ENCODE results near the gene SHOC1. TPM values are rescaled to one million over a fixed set of nuclear protein-coding genes. Genes with fewer than 3 reads are reported as not detected.
A peak's percentile ranks its signal among the peaks of the same experiment; 100 is the strongest.
"Not testable (repeated sequence)": the region's sequence is repeated elsewhere in the genome, so short reads cannot be mapped to it uniquely, and the experiment has no call there.

SHOC1 gene
- total RNA-seq, 6 experiments from 2014 or later: not detected

DNA sequence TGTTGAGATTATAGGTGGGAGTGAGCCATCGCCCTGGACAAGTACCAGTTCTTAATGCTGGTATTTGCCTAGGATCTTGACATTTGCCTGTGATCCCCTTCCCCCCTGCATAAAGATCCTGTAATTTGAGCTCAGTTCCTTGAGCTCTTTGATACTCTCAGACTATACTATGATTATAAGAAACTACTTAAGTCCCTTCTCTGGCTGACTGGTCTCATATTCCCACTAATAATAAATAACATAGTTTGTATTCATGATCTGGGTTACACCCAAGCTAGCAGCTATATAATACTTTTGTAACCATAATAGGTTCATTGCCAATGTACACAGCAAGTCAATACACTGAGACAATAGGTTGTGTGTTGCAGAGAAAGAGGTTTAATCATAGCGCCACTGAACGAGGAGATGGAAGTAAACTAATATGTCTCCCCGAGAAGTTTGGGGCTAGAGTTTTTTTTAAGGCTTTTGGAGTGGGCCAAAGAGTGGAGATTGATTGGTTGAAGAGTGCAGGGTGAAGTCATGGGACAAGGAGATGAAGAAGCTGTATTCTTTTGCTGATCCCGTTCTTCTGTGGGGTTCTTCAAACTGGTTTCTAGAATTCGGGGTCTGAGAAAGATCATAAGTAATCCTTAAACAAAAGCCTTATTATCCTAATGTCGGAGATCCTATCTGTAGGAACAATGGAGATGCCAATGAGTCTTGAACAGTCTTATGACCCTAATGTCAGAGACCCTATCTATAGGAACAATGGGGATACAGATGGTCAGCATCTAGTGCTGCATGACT, 20.7 kb upstream of the SHOC1 start:
- H3K27ac Mint-ChIP-seq: no peak overlapping the region
- H3K36me3 Mint-ChIP-seq (ENCODE audit: low read depth): no peaks in the 10 kb centered on the region
- TF ChIP-seq, protein P1, sequence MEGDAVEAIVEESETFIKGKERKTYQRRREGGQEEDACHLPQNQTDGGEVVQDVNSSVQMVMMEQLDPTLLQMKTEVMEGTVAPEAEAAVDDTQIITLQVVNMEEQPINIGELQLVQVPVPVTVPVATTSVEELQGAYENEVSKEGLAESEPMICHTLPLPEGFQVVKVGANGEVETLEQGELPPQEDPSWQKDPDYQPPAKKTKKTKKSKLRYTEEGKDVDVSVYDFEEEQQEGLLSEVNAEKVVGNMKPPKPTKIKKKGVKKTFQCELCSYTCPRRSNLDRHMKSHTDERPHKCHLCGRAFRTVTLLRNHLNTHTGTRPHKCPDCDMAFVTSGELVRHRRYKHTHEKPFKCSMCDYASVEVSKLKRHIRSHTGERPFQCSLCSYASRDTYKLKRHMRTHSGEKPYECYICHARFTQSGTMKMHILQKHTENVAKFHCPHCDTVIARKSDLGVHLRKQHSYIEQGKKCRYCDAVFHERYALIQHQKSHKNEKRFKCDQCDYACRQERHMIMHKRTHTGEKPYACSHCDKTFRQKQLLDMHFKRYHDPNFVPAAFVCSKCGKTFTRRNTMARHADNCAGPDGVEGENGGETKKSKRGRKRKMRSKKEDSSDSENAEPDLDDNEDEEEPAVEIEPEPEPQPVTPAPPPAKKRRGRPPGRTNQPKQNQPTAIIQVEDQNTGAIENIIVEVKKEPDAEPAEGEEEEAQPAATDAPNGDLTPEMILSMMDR (IDR thresholded peaks at IDR 0.05): no peak
- no peak overlapping the region for H3K4me3 Mint-ChIP-seq
- no peak for DNase-seq
- H3K9me3 Mint-ChIP-seq: no peaks in the 10 kb centered on the region
- H3K27me3 Mint-ChIP-seq (ENCODE audit: insufficient read depth): peaks cover under 1% of the 10 kb centered on the region; the same call in 1 of the 2 replicates
- H3K4me1 Mint-ChIP-seq (ENCODE audit: low read depth): no peaks in the 10 kb centered on the region

DNA sequence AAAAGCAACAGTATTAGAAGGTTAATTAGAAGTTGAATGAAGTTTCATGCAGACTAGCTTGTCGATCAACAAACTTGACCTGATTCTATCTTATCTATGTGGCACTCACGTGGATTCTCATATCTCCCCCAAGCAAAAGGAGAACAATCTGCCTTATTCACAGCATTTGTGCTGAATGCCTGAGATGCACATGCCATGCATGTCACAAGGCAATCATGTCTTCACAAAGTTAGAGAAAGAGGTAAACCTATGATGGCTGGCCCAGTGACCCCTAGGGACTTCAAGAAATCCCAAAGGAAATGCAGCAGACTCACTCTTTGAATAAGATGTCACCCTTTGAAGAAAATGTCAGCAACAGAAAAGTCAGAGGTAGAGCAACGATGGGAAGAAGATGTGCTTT, 17.6 kb upstream of the SHOC1 start:
- H3K9me3 Mint-ChIP-seq: no peaks in the 10 kb centered on the region
- DNase-seq: no peak
- H3K27me3 Mint-ChIP-seq (ENCODE audit: insufficient read depth): peaks cover 1% of the 10 kb centered on the region; the same call in 1 of the 2 replicates
- TF ChIP-seq, protein P1 (IDR thresholded peaks at IDR 0.05): no peak
- H3K27ac Mint-ChIP-seq: no peak overlapping the region
- H3K4me1 Mint-ChIP-seq (ENCODE audit: low read depth): no peaks in the 10 kb centered on the region
- 0 out of 2 replicates have a peak, but pooled peaks cover 4% of the 10 kb centered on the region for H3K36me3 Mint-ChIP-seq (ENCODE audit: low read depth)
- H3K4me3 Mint-ChIP-seq: no peak overlapping the region

DNA sequence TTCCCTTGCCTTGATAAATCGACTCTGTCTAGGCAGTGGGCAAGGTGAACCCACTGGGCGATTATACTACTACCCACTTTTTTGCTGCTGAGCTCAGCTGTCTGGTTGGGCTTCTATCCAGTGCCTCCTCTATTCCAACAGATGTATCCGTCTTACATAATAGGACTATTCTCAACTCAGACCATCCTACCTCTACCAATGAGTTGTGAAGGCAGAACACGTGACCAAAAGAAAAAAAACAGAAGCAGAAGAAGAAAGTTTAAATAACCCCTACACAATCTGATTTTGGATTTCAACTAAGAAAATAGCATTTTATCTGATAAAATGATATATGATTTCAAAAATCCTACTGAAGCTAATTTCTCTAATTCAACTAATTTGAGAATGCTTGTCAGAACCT, 16.2 kb upstream of the SHOC1 start:
- TF ChIP-seq, protein P1 (IDR thresholded peaks at IDR 0.05): no peak

DNA sequence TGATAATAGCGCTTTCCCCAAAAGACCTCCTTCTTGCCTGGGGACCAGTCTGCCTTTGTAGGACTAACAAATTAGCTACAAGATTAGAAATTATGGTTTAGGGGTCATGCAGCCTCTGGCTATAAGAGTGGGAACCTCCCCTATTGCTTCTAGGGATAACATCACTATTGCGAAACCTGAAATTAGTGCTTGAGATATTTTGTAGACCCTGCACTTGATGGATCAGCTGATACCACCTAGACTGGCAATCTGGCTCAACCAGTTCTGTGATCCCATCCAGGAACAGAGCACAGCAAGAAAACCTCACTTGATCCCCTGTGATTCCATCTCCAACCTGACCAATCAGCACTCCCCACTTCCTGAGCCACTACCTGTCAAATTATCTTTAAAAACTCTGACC, 15.7 kb upstream of the SHOC1 start:
- peaks cover 13% of the 10 kb centered on the region for H3K4me1 Mint-ChIP-seq (ENCODE audit: low read depth)
- H3K4me3 Mint-ChIP-seq; H3K27me3 Mint-ChIP-seq (ENCODE audit: insufficient read depth): not testable (repeated sequence)

More for the DNA sequence above, 16.2 kb upstream of the SHOC1 start:
- DNase-seq: no peak
- 0 out of 2 replicates have a peak, but pooled peaks cover 4% of the 10 kb centered on the region for H3K36me3 Mint-ChIP-seq (ENCODE audit: low read depth)
- H3K27ac Mint-ChIP-seq: no peak overlapping the region
- no peak overlapping the region for H3K4me3 Mint-ChIP-seq
- peaks cover 8% of the 10 kb centered on the region for H3K4me1 Mint-ChIP-seq (ENCODE audit: low read depth)
- no peaks in the 10 kb centered on the region for H3K9me3 Mint-ChIP-seq
- H3K27me3 Mint-ChIP-seq (ENCODE audit: insufficient read depth): peaks cover 1% of the 10 kb centered on the region; the same call in 1 of the 2 replicates

DNA sequence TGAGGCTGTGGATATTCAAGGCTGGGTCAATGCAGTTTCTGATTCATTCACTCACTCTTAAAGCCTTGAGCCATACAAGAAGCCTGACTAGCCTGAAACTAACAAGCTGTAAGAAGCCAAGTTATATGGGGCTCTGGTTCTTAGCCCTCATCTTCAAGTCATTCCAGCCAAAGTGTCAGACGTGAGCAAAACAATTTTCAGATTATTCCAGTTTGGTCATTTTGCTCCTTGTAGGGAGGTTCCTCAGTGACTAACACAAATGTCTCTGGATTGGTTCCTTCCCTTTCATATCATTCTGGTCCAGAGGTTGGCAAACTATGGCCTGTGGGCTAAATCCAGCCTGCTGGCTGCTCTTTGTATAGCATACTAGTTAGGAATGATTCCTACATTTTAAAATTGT, 12.5 kb upstream of the SHOC1 start:
- 0 out of 2 replicates have a peak, but pooled peaks cover 4% of the 10 kb centered on the region for H3K36me3 Mint-ChIP-seq (ENCODE audit: low read depth)
- TF ChIP-seq, protein P1 (IDR thresholded peaks at IDR 0.05): no peak; the same call in 1 of the 2 replicates

More for the DNA sequence above, 15.7 kb upstream of the SHOC1 start:
- not testable (repeated sequence) for DNase-seq; H3K9me3 Mint-ChIP-seq; H3K36me3 Mint-ChIP-seq (ENCODE audit: low read depth); H3K27ac Mint-ChIP-seq

DNA sequence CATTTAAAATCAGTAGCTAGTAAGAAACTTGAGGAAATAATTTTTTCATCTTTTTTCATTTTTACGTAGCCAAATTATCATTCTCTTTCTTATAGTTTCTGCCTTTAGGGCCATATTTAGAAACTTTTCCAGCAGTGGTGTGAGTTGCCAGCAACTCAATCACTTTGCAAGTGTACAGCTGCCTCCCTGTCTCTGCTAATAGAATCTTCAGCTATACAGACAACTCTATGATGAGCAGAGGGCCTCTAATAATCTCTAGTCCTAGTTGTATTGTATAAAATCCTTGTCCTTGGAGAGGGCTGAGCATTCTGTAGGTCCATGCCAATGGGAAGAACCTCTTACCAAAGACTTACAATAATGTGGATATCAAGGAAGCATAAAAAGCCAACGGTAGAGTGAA, 11.5 kb upstream of the SHOC1 start:
- H3K27ac Mint-ChIP-seq: peak overlapping the region; percentile 58; the same call in 1 of the 2 replicates
- TF ChIP-seq, protein P1 (IDR thresholded peaks at IDR 0.05): no peak
- H3K4me1 Mint-ChIP-seq (ENCODE audit: low read depth): peaks cover 19% of the 10 kb centered on the region
- H3K27me3 Mint-ChIP-seq (ENCODE audit: insufficient read depth): peaks cover 1% of the 10 kb centered on the region; the same call in 1 of the 2 replicates
- no peaks in the 10 kb centered on the region for H3K9me3 Mint-ChIP-seq
- no peak overlapping the region for H3K4me3 Mint-ChIP-seq
- no peak for DNase-seq
- H3K36me3 Mint-ChIP-seq (ENCODE audit: low read depth): 0 out of 2 replicates have a peak, but pooled peaks cover 4% of the 10 kb centered on the region

More for the DNA sequence above, 12.5 kb upstream of the SHOC1 start:
- Mint-ChIP-seq H3K4me1 (ENCODE audit: low read depth) (peaks cover 19% of the 10 kb centered on the region), H3K9me3 (no peaks in the 10 kb centered on the region), H3K27ac (no peak overlapping the region), H3K4me3 (no peak overlapping the region), H3K27me3 (ENCODE audit: insufficient read depth) (peaks cover 1% of the 10 kb centered on the region; the same call in 1 of the 2 replicates)
- DNase-seq: no peak

Data from HFFc6 (cell line).